ENCODE results near the gene UNC5B. TPM values are rescaled to one million over a fixed set of nuclear protein-coding genes. Genes with fewer than 3 reads are reported as not detected.

The UNC5B gene
- total RNA-seq, 2 donors from 2014 or later, result 0.08 TPM; not detected in 1

GRCh38 chr10:71345694-71346093, 133.3 kb downstream of the UNC5B start:
- Mint-ChIP-seq H3K27ac (no peak overlapping the region), H3K4me1 (ENCODE audit: low read depth in 2 of 2) (peaks cover 0 to 5% of the 10 kb centered on the region in 2 donors), H3K9me3 (no peaks in the 10 kb centered on the region), H3K27me3 (no peaks in the 10 kb centered on the region), H3K36me3 (no peaks in the 10 kb centered on the region), H3K4me3 (no peak overlapping the region)
- no peak for DNase-seq (ENCODE audit: low spot score)
- no peak for ATAC-seq

GRCh38 chr10:71346731-71347130, 134.4 kb downstream of the UNC5B start:
- H3K9me3 Mint-ChIP-seq, result no peaks in the 10 kb centered on the region
- H3K27ac Mint-ChIP-seq, result no peak overlapping the region
- DNase-seq (ENCODE audit: low spot score) (no peak), ATAC-seq (no peak)
- no peak overlapping the region for H3K4me3 Mint-ChIP-seq
- no peaks in the 10 kb centered on the region for H3K27me3 Mint-ChIP-seq
- H3K4me1 Mint-ChIP-seq (ENCODE audit: low read depth in 2 of 2), result peaks cover 0 to 5% of the 10 kb centered on the region in 2 donors
- H3K36me3 Mint-ChIP-seq, result no peaks in the 10 kb centered on the region

DNA sequence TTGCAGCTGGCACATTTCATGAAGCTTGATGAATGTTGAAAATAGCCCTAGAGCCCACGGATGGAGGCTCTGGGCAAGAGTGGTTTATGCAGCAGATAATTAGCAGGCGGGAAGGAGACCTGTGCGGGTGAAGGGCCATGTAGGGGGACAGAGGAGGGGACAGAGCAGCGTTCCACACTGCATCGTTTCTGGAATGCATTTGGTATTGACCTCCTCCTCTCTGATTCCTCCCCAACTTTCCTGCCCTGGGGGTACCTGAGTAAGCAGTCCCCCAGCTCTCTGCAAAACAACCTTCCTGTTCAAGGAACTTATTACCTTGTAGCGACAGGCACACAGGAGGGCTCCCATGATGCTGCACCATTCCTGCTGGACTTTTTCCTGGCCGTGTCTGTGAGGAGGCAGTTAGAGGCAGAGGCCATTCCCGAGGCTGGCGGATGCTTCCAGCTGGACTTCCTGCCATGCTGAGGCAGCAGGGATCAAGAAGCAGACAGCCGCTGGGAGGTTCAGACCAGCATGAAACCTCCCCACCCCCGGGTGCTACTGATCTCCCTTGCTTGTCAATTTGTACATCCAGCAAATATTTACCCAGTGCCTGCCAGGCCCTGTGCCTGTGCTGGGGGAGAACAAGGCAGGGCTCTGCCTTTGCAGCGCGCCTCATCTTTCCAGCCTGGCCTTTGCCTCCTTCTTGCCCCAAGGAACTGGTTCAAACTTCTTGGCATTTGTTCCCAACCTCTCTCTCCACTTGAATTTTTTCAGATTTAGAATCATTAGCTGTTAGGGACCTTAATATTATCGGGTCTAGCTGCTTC, 135.4 kb downstream of the UNC5B start:
- Mint-ChIP-seq H3K4me3 (no peak overlapping the region), H3K4me1 (ENCODE audit: low read depth in 2 of 2) (peaks cover 0 to 5% of the 10 kb centered on the region in 2 donors), H3K9me3 (no peaks in the 10 kb centered on the region), H3K36me3 (no peaks in the 10 kb centered on the region), H3K27me3 (no peaks in the 10 kb centered on the region), H3K27ac (no peak overlapping the region)
- ATAC-seq (no peak), DNase-seq (ENCODE audit: low spot score) (no peak)

- Mint-ChIP-seq H3K27me3 (no peaks in the 10 kb centered on the region), H3K4me1 (ENCODE audit: low read depth in 2 of 2) (peaks cover 0 to 2% of the 10 kb centered on the region in 2 donors), H3K9me3 (no peaks in the 10 kb centered on the region), H3K27ac (no peak overlapping the region), H3K36me3 (no peaks in the 10 kb centered on the region), H3K4me3 (no peak overlapping the region)
- ATAC-seq, result no peak
- DNase-seq (ENCODE audit: low spot score), result no peak
Measured at GRCh38 chr10:71348850-71349249, 136.5 kb downstream of the UNC5B start.

DNA sequence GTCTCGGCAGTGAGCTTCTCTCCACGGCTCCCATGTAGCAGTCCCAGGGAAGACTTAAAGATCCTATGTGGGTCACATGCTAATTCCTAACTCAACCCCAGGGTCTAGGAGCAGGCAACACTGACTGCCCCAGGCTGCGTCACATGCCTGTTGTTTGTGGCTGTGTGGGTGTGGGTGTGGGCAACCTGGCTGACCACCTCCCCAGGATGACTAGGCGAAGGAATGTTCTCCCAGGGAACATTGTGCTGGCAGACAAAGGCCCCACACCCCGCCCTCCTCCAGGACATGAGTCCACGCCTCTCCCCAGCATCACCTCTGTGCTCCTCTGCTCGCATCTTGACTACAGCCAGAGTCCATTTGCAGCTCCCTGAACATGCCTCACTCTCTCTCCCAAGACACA, 137.0 kb downstream of the UNC5B start:
- H3K4me1 Mint-ChIP-seq (ENCODE audit: low read depth in 2 of 2), result peaks cover 0 to 2% of the 10 kb centered on the region in 2 donors
- H3K27me3 Mint-ChIP-seq, result no peaks in the 10 kb centered on the region
- DNase-seq (ENCODE audit: low spot score), result no peak
- H3K4me3 Mint-ChIP-seq, result no peak overlapping the region
- no peak for ATAC-seq
- H3K27ac Mint-ChIP-seq, result no peak overlapping the region
- no peaks in the 10 kb centered on the region for H3K36me3 Mint-ChIP-seq
- no peaks in the 10 kb centered on the region for H3K9me3 Mint-ChIP-seq

DNA sequence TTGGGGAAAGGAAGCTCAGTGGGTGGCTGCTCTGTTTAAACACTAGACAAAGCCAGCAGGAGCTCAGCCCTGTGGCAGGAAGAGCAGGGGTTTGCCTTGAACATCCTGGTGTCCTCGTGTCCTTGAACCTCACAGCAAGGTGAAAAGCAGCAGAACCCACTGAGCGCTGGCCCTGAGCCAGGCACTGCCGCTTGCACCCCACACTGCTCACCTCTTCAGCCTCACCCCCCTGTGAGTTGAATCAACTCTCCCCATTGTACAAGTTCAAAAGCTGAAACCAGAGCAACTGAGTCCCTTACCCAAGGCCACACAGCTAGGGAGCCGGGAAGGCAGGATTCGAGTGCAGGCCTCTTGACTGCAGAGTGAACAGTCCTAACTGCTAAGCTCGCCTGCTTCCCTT, 138.7 kb downstream of the UNC5B start:
- no peak for DNase-seq (ENCODE audit: low spot score)

DNA sequence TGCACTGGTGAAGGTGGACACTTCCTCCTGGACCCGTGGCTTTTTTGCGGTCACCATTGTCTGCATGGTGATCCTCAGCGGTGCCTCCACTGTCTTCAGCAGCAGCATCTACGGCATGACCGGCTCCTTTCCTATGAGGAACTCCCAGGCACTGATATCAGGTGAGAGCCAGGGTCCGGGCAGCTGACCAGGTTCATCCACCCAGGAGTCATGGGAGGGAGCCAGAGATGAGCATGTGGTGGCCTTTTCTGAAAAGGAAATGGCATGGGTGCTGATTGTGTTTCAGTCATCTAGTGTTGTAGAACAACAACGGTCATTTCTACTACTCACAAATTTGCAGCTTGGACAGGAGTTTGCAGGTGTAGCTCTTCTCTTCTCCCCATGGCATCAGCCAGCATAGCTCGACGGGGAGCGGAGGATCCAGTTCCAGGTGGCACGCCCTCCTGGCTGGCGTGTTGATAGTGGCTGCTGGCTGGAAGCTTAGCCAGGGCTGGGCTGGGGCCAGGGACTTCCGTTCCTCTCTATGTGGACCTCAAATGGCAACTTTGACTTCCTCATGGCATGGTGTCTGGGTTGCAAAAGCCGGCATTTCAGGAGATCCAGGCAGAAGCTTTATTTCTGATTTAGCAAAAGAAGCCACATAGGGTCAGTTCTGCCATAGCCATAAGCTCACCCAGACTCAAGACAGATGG, 139.4 kb downstream of the UNC5B start:
- no peak for ATAC-seq
- no peaks in the 10 kb centered on the region for H3K9me3 Mint-ChIP-seq
- no peak overlapping the region for H3K27ac Mint-ChIP-seq
- peaks cover 0 to 2% of the 10 kb centered on the region in 2 donors for H3K4me1 Mint-ChIP-seq (ENCODE audit: low read depth in 2 of 2)
- no peaks in the 10 kb centered on the region for H3K27me3 Mint-ChIP-seq
- DNase-seq (ENCODE audit: low spot score), result no peak
- no peak overlapping the region for H3K4me3 Mint-ChIP-seq
- H3K36me3 Mint-ChIP-seq, result no peaks in the 10 kb centered on the region

More for the DNA sequence above, 138.7 kb downstream of the UNC5B start:
- Mint-ChIP-seq H3K4me3 (no peak overlapping the region), H3K36me3 (no peaks in the 10 kb centered on the region), H3K27me3 (no peaks in the 10 kb centered on the region), H3K9me3 (no peaks in the 10 kb centered on the region), H3K27ac (no peak overlapping the region), H3K4me1 (ENCODE audit: low read depth in 2 of 2) (peaks cover 0 to 2% of the 10 kb centered on the region in 2 donors)
- no peak for ATAC-seq

Other genes starting within 250 kb of the UNC5B start
- 1 to 10 TPM; 3.4 to 3.6 TPM for gene SLC29A3, start 106.7 kb downstream of the UNC5B start, total RNA-seq
- gene CDH23, start 184.3 kb downstream of the UNC5B start, total RNA-seq, result under 1 TPM in 1 of 2 donors, not detected in 1; 0.06 TPM

Data from natural killer cell treated with Interleukin-12 subunit alpha and Interleukin-12 subunit beta and Interleukin-15 and Interleukin-18, amount 100 ng/mL, for 72 hours (primary cell).